ENCODE results near the gene TBX2.
A peak's percentile ranks its signal among the peaks of the same experiment; 100 is the strongest.

The TBX2 gene

DNA sequence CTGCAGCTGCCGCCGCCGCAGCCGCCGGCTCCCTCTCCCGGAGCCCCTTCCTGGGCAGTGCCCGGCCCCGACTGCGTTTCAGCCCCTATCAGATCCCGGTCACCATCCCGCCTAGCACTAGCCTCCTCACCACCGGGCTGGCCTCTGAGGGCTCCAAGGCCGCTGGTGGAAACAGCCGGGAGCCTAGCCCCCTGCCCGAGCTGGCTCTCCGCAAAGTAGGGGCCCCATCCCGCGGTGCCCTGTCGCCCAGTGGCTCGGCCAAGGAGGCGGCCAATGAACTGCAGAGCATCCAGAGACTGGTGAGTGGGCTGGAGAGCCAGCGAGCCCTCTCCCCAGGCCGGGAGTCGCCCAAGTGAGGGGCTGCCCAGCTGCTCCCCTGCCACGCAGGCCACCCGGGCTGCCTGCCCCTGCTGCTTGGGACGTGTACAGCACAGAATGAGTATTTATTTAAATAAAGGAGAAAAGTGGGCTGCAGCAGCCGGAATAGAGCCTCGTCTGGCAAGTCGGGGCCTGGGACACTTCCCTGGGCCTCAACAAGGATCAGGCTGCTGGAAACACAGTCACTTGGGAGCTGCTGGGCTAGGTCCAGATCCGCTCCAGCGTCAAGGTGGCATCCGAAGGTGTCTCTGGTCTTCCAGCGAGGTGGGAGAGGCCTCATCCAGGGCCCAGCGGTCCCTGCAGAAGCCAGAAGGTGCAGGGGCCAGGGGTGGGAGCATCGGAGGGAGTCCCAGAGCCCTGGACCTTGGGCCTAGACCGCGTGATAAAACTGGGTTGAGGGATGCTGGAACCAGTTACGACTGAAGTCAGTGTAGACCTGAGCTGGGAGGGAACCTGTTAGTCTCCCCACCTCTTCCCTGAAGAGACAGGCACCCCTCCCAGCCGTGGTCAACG lies 8.8 kb downstream of the TBX2 start:
- Histone ChIP-seq H3K9me3 (ENCODE audit: control insufficient read depth, insufficient read depth, low read length) (no peaks in the 10 kb centered on the region), H3K9me2 (replicated peaks; ENCODE audit: control insufficient read depth, low read length) (no peaks in the 10 kb centered on the region), H3K27me3 (ENCODE audit: control insufficient read depth, low read length) (peaks cover 66% of the 10 kb centered on the region), H4K20me1 (ENCODE audit: control insufficient read depth, insufficient read depth, low read depth, low read length) (no peaks in the 10 kb centered on the region), H3F3A (ENCODE audit: control insufficient read depth, insufficient read depth) (no peaks in the 10 kb centered on the region), H3K4me1 (ENCODE audit: control insufficient read depth, low read length) (peaks cover 15% of the 10 kb centered on the region), H3K36me3 (ENCODE audit: control insufficient read depth, low read length) (no peaks in the 10 kb centered on the region), H3K4me3 (ENCODE audit: low read length) (no peak overlapping the region), H3K79me2 (ENCODE audit: control insufficient read depth, low read length) (no peaks in the 10 kb centered on the region), H3K4me2 (ENCODE audit: low read length) (no peak overlapping the region), H3K27ac (ENCODE audit: low read depth, low read length) (no peak overlapping the region)
- TF ChIP-seq, protein P1, sequence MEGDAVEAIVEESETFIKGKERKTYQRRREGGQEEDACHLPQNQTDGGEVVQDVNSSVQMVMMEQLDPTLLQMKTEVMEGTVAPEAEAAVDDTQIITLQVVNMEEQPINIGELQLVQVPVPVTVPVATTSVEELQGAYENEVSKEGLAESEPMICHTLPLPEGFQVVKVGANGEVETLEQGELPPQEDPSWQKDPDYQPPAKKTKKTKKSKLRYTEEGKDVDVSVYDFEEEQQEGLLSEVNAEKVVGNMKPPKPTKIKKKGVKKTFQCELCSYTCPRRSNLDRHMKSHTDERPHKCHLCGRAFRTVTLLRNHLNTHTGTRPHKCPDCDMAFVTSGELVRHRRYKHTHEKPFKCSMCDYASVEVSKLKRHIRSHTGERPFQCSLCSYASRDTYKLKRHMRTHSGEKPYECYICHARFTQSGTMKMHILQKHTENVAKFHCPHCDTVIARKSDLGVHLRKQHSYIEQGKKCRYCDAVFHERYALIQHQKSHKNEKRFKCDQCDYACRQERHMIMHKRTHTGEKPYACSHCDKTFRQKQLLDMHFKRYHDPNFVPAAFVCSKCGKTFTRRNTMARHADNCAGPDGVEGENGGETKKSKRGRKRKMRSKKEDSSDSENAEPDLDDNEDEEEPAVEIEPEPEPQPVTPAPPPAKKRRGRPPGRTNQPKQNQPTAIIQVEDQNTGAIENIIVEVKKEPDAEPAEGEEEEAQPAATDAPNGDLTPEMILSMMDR (IDR thresholded peaks at IDR 0.05; ENCODE audit: low read depth, low read length, poor library complexity, severe bottlenecking): no peak
- TF ChIP-seq EZH2phosphoT487 (IDR thresholded peaks at IDR 0.05; ENCODE audit: borderline replicate concordance, low read length): no peak

DNA sequence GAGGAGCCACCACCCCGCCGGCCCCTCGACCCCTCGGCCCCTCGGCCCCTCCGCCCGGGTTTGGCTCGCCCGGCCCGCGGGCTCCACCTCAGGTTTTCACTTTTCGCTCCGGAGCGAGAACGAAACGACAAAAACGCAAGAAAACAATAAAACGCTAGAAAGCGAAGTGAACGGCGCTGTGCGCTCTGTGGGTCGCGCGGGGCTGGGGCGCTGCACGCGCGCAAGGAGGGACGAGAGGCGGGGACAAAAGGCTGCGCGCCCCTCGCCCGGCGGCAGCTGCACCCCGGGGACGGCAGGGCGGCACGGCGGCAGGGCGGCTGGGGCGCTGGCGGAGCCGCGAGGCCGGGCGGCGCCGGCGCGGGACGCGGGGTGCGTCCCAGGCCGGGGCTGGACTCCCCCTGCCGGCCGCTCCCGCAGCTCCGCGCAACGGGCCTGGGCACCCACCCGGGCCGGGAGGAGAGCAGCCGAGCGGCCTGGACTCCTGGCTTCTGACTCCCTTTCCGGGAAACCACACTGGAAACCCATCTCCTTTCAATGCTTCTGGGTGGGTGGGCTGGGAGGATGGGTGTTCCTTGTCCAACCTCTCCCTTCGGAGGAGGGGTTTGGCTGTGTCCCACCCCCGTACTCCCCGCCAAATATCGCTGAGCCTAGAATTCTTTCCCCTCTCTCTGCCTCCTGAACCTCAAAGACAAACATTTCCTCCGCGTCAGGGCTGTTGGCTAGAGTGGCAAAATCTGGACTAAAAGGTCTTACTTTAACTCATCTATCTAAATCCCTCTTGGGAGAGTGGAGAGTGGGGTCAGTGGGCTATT lies 9.9 kb downstream of the TBX2 start:
- H3K9me3 ChIP-seq (ENCODE audit: control insufficient read depth, insufficient read depth, low read length): no peaks in the 10 kb centered on the region
- peaks cover 15% of the 10 kb centered on the region for H3K4me1 ChIP-seq (ENCODE audit: control insufficient read depth, low read length)
- no peaks in the 10 kb centered on the region for H3K79me2 ChIP-seq (ENCODE audit: control insufficient read depth, low read length)
- H3K9me2 ChIP-seq (replicated peaks; ENCODE audit: control insufficient read depth, low read length): no peaks in the 10 kb centered on the region
- H3K36me3 ChIP-seq (ENCODE audit: control insufficient read depth, low read length): no peaks in the 10 kb centered on the region
- H4K20me1 ChIP-seq (ENCODE audit: control insufficient read depth, insufficient read depth, low read depth, low read length): no peaks in the 10 kb centered on the region
- no peak overlapping the region for H3K27ac ChIP-seq (ENCODE audit: low read depth, low read length)
- no peaks in the 10 kb centered on the region for H3F3A ChIP-seq (ENCODE audit: control insufficient read depth, insufficient read depth)
- H3K4me2 ChIP-seq (ENCODE audit: low read length): peak overlapping the region; percentile 43; the same call in 1 of the 2 replicates
- peaks cover 58% of the 10 kb centered on the region for H3K27me3 ChIP-seq (ENCODE audit: control insufficient read depth, low read length)
- peak overlapping the region; percentile 34; the same call in 1 of the 2 replicates for H3K4me3 ChIP-seq (ENCODE audit: low read length)
- 0 out of 2 replicates have a peak, but pooled peaks have one; percentile 80 for TF ChIP-seq EZH2phosphoT487 (IDR thresholded peaks at IDR 0.05; ENCODE audit: borderline replicate concordance, low read length)
- TF ChIP-seq, protein P1 (IDR thresholded peaks at IDR 0.05; ENCODE audit: low read depth, low read length, poor library complexity, severe bottlenecking): no peak

DNA sequence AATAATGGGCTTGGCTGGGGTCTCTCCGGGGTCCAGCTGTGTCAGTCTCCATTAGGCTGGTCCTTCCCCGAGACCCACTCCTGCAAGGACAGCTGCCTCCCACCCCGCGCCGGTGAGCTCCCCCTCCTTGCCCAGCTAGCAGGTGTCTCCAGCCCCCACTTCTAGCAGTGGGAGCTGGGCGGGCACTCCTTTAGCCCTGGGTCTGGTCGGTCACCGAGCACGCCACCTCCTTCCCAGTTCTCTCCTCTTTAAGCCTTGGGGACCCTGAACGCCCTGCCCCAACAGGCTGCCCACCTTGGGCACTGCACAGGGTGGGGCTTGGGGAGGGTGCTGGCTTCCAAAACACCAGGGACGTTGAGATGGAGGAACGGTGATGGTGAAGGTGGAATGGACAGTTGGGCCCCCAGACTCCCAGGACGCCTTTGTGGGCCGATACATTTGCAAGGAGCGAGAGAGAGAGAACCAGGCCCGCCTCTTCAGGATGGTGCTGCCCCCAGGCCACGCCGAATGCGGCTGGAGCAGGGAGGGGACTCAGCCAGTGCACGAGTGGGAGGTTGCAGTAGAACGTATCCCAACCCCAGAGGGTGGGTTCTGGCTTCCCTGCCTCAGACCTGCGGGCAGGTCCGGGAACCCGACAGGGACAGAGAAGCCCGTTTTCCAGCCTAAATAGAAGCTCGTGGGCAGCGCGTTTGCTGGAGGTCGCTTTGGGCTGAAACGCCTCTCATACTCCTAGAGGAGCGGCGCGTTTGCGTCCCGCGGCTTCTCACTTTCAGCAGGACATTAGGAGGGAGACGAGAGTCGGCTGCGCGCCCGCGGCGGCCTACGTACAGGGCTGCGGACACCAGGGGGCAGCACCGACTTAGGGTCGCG lies 10.7 kb downstream of the TBX2 start:
- no peaks in the 10 kb centered on the region for H4K20me1 ChIP-seq (ENCODE audit: control insufficient read depth, insufficient read depth, low read depth, low read length)
- no peaks in the 10 kb centered on the region for H3K9me2 ChIP-seq (replicated peaks; ENCODE audit: control insufficient read depth, low read length)
- H3K27me3 ChIP-seq (ENCODE audit: control insufficient read depth, low read length): peaks cover 58% of the 10 kb centered on the region
- H3K9me3 ChIP-seq (ENCODE audit: control insufficient read depth, insufficient read depth, low read length): no peaks in the 10 kb centered on the region
- no peak overlapping the region for H3K4me3 ChIP-seq (ENCODE audit: low read length)
- H3K4me2 ChIP-seq (ENCODE audit: low read length): no peak overlapping the region
- H3F3A ChIP-seq (ENCODE audit: control insufficient read depth, insufficient read depth): no peaks in the 10 kb centered on the region
- H3K27ac ChIP-seq (ENCODE audit: low read depth, low read length): no peak overlapping the region
- no peaks in the 10 kb centered on the region for H3K36me3 ChIP-seq (ENCODE audit: control insufficient read depth, low read length)
- H3K4me1 ChIP-seq (ENCODE audit: control insufficient read depth, low read length): peaks cover 15% of the 10 kb centered on the region
- H3K79me2 ChIP-seq (ENCODE audit: control insufficient read depth, low read length): no peaks in the 10 kb centered on the region
- TF ChIP-seq EZH2phosphoT487 (IDR thresholded peaks at IDR 0.05; ENCODE audit: borderline replicate concordance, low read length): no peak
- TF ChIP-seq, protein P1 (IDR thresholded peaks at IDR 0.05; ENCODE audit: low read depth, low read length, poor library complexity, severe bottlenecking): peak; percentile 33
